SK-N-SH treated with all-trans-retinoic acid at 6 μM for 48 hours (cell line): Measurements from ENCODE around the gene PTGES.

ENCODE experiments used
- ATAC-seq: fragments of 200-7000 bp; cut with Tn5 transposase; 3 replicates; pipeline ENCODE4 v1.9.1; 2020; ENCODE audit warnings: mild to moderate bottlenecking, moderate library complexity
- BACH2 ChIP-seq: fragments of 250-450 bp; sonication (Bioruptor Pico); IDR thresholded peaks from 2 replicates; pipeline ENCODE4 v1.9.0; 2021; ENCODE audit warnings: mild to moderate bottlenecking, borderline replicate concordance
- CSDC2 ChIP-seq: fragments of 250-450 bp; sonication (Bioruptor Pico); IDR thresholded peaks from 2 replicates; pipeline ENCODE4 v1.5.0; 2020; ENCODE audit warnings: mild to moderate bottlenecking, moderate library complexity
- CSRNP3 ChIP-seq: fragments of 250-450 bp; sonication (Bioruptor Pico); IDR thresholded peaks from 2 replicates; pipeline ENCODE4 v1.5.1; 2021; ENCODE audit warnings: mild to moderate bottlenecking, moderate library complexity
- ESRRG ChIP-seq: fragments of 250-450 bp; sonication (Bioruptor Pico); IDR thresholded peaks from 2 replicates; pipeline ENCODE4 v1.6.1; 2021; ENCODE audit warnings: mild to moderate bottlenecking
- GLIS3 ChIP-seq: fragments of 250-450 bp; sonication (Bioruptor Pico); IDR thresholded peaks from 2 replicates; pipeline ENCODE4 v1.5.0; 2020; ENCODE audit warnings: mild to moderate bottlenecking, moderate library complexity
- OSR1 ChIP-seq: fragments of 250-450 bp; sonication (Bioruptor Pico); IDR thresholded peaks from 2 replicates; pipeline ENCODE4 v1.8.0; 2022; ENCODE audit warnings: moderate library complexity, mild to moderate bottlenecking, inconsistent platforms
- PATZ1 ChIP-seq: fragments of 250-450 bp; sonication (Bioruptor Pico); IDR thresholded peaks from 2 replicates; pipeline ENCODE4 v1.8.0; 2020; ENCODE audit warnings: mild to moderate bottlenecking, moderate library complexity, borderline replicate concordance
- POU6F1 ChIP-seq: fragments of 250-450 bp; sonication (Bioruptor Pico); IDR thresholded peaks from 2 replicates; pipeline ENCODE4 v1.8.0; 2021; ENCODE audit warnings: low read depth, mild to moderate bottlenecking, moderate library complexity, borderline replicate concordance
- PPARA ChIP-seq: fragments of 250-450 bp; sonication (Bioruptor Pico); IDR thresholded peaks from 2 replicates; pipeline ENCODE4 v1.5.0; 2020; ENCODE audit warnings: mild to moderate bottlenecking, borderline replicate concordance
- RARB ChIP-seq: fragments of 250-450 bp; sonication (Bioruptor Pico); IDR thresholded peaks from 2 replicates; pipeline ENCODE4 v1.8.0; 2021; ENCODE audit warnings: mild to moderate bottlenecking, moderate library complexity
- SNAI2 ChIP-seq: fragments of 250-450 bp; sonication (Bioruptor Pico); IDR thresholded peaks from 2 replicates; pipeline ENCODE4 v1.5.0; 2020; ENCODE audit warnings: mild to moderate bottlenecking, moderate library complexity
- TCF4 ChIP-seq: fragments of 250-450 bp; sonication (Bioruptor Pico); IDR thresholded peaks from 2 replicates; pipeline ENCODE4 v1.8.0; 2021; ENCODE audit warnings: mild to moderate bottlenecking, moderate library complexity, borderline replicate concordance
- TOX ChIP-seq: fragments of 250-450 bp; sonication (Bioruptor Pico); IDR thresholded peaks from 2 replicates; pipeline ENCODE4 v1.8.0; 2021; ENCODE audit warnings: mild to moderate bottlenecking, moderate library complexity, borderline replicate concordance
- ZC3H10 ChIP-seq: fragments of 250-450 bp; sonication (Bioruptor Pico); IDR thresholded peaks from 2 replicates; pipeline ENCODE4 v1.5.1; 2021; ENCODE audit warnings: mild to moderate bottlenecking, moderate library complexity
- ZFP3 ChIP-seq: fragments of 250-450 bp; sonication (Bioruptor Pico); IDR thresholded peaks from 2 replicates; pipeline ENCODE4 v1.5.0; 2020; ENCODE audit warnings: mild to moderate bottlenecking, moderate library complexity
- ZFP30 ChIP-seq: fragments of 450-650 bp; formaldehyde crosslinking; IDR thresholded peaks from 2 replicates; pipeline ENCODE4 v1.5.0; 2022; ENCODE audit warnings: mild to moderate bottlenecking, moderate library complexity
- ZNF565 ChIP-seq: fragments of 450-650 bp; formaldehyde crosslinking; conservative IDR thresholded peaks from 2 replicates; pipeline ENCODE4 v1.5.0; 2020; ENCODE audit warnings: low read depth, mild to moderate bottlenecking, moderate library complexity
- ZNF70 ChIP-seq: fragments of 450-650 bp; formaldehyde crosslinking; IDR thresholded peaks from 2 replicates; pipeline ENCODE4 v1.5.0; 2020; ENCODE audit warnings: mild to moderate bottlenecking, moderate library complexity
- ZNF8 ChIP-seq: fragments of 450-650 bp; formaldehyde crosslinking; IDR thresholded peaks from 2 replicates; pipeline ENCODE4 v1.5.0; 2020; ENCODE audit warnings: mild to moderate bottlenecking, moderate library complexity
- TF ChIP-seq, protein P1 (sequence below): fragments of 250-450 bp; sonication (Bioruptor Pico); IDR thresholded peaks from 2 replicates; pipeline ENCODE4 v1.5.1; 2020; ENCODE audit warnings: low read depth, mild to moderate bottlenecking, moderate library complexity
- TF ChIP-seq, protein P2 (sequence below): fragments of 250-450 bp; sonication (Bioruptor Pico); IDR thresholded peaks from 2 replicates; pipeline ENCODE4 v1.5.0; 2020; ENCODE audit warnings: mild to moderate bottlenecking, moderate library complexity

PTGES gene

DNA sequence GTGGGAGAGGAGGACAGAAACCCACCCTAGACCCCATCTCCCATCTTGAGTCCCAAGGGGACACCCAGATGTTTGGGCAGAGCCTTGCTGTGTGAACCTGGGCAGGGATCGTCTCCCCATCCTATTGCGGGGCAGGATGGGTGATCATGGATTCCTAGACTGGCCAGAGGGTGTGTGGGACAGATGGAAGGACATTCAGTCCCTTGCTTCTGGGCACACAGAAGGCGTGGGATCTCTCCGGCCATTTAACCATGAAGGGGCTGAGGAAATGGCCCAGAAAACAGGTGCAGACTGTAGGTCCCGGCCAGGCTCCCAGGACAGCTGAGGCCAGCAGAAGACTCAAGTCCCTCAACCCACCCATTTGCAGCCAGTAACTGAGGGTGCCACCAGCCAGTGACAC lies 29.9 kb downstream of the PTGES start:
- ATAC-seq, result no peak
- TF ChIP-seq CSRNP3 (no peak), ZNF8 (CRISPR knock-in tag) (no peak), OSR1 (CRISPR knock-in tag) (no peak), SNAI2 (no peak), RARB (no peak), ZFP3 (CRISPR knock-in tag) (no peak), BACH2 (CRISPR knock-in tag) (no peak), CSDC2 (CRISPR knock-in tag) (no peak), TCF4 (no peak), ZC3H10 (CRISPR knock-in tag) (no peak), ESRRG (CRISPR knock-in tag) (no peak), TOX (CRISPR knock-in tag) (no peak), GLIS3 (CRISPR knock-in tag) (no peak), ZNF565 (CRISPR knock-in tag) (no peak), POU6F1 (no peak), PATZ1 (CRISPR knock-in tag) (no peak), ZFP30 (CRISPR knock-in tag) (no peak)
- TF ChIP-seq, protein P1, sequence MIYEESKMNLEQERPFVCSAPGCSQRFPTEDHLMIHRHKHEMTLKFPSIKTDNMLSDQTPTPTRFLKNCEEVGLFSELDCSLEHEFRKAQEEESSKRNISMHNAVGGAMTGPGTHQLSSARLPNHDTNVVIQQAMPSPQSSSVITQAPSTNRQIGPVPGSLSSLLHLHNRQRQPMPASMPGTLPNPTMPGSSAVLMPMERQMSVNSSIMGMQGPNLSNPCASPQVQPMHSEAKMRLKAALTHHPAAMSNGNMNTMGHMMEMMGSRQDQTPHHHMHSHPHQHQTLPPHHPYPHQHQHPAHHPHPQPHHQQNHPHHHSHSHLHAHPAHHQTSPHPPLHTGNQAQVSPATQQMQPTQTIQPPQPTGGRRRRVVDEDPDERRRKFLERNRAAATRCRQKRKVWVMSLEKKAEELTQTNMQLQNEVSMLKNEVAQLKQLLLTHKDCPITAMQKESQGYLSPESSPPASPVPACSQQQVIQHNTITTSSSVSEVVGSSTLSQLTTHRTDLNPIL, result no peak
- TF ChIP-seq, protein P2, sequence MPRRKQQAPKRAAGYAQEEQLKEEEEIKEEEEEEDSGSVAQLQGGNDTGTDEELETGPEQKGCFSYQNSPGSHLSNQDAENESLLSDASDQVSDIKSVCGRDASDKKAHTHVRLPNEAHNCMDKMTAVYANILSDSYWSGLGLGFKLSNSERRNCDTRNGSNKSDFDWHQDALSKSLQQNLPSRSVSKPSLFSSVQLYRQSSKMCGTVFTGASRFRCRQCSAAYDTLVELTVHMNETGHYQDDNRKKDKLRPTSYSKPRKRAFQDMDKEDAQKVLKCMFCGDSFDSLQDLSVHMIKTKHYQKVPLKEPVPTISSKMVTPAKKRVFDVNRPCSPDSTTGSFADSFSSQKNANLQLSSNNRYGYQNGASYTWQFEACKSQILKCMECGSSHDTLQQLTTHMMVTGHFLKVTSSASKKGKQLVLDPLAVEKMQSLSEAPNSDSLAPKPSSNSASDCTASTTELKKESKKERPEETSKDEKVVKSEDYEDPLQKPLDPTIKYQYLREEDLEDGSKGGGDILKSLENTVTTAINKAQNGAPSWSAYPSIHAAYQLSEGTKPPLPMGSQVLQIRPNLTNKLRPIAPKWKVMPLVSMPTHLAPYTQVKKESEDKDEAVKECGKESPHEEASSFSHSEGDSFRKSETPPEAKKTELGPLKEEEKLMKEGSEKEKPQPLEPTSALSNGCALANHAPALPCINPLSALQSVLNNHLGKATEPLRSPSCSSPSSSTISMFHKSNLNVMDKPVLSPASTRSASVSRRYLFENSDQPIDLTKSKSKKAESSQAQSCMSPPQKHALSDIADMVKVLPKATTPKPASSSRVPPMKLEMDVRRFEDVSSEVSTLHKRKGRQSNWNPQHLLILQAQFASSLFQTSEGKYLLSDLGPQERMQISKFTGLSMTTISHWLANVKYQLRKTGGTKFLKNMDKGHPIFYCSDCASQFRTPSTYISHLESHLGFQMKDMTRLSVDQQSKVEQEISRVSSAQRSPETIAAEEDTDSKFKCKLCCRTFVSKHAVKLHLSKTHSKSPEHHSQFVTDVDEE (CRISPR knock-in tag), result no peak
- TF ChIP-seq, all 23 proteins: peak for 0

DNA sequence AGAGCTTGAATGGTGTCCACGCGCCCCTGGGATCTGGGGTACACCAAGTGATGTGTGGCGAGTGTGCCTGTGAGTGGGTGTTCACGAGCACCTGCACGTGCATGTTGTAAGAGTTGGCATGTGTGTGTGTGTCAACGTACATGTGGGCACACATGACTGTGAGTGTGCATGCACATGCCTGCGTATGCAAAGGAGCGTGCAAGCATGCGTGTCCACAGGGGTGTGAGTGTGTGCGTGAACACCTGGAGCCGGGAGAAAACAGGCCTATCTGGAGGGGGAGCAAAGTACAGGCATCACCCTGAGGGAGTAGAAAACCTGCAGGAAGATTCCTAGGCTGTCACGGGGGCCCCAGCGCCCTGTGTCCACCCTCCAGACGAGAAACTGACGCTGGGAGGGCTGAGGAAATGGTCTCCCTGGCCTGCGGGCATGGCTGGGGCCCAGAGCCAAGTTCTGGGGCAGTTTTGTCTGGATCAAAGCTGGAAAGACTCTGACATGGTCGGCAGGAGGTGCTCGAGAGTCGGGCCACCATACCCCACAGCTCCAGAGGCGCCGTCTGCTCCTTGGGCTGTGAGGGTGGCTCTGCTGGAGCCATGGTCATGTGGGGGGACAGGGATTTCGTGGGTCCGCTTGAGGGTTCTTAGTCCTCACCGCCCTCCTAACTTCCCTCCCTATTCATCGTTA lies 31.8 kb downstream of the PTGES start:
- ATAC-seq, result no peak
- TF ChIP-seq TCF4 (no peak), PPARA (CRISPR knock-in tag) (no peak), CSRNP3 (no peak), POU6F1 (no peak), ZNF70 (CRISPR knock-in tag) (no peak), SNAI2 (no peak), TOX (CRISPR knock-in tag) (no peak), ZNF8 (CRISPR knock-in tag) (no peak), OSR1 (CRISPR knock-in tag) (no peak), ZC3H10 (CRISPR knock-in tag) (no peak)
